ENCODE results near the gene TUBB3. TPM values are rescaled to one million over a fixed set of nuclear protein-coding genes. Genes with fewer than 3 reads are reported as not detected.

Gene TUBB3
- total RNA-seq, 1 experiment from 2014 or later = 173 TPM

DNA sequence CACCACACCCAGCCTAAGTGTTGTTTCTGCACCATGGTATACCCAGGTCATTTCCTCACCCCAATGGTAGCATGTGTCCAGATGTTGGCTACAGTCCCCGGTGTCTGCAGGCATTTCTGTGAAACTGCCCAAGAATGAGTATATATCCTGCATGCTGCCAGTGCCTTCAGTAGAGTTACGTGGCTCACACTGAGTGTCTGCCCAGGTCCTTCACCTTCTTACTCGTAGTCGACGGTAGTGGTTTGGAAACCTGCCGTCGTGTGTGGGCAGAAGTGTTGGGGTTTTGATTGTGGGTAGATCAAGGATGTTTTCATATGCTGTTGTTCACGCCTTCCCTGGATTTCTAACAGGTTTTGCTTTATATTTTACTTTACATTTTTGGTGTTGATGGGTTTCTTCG lies 32.9 kb upstream of the TUBB3 start (continued):
- TF ChIP-seq, protein P1, sequence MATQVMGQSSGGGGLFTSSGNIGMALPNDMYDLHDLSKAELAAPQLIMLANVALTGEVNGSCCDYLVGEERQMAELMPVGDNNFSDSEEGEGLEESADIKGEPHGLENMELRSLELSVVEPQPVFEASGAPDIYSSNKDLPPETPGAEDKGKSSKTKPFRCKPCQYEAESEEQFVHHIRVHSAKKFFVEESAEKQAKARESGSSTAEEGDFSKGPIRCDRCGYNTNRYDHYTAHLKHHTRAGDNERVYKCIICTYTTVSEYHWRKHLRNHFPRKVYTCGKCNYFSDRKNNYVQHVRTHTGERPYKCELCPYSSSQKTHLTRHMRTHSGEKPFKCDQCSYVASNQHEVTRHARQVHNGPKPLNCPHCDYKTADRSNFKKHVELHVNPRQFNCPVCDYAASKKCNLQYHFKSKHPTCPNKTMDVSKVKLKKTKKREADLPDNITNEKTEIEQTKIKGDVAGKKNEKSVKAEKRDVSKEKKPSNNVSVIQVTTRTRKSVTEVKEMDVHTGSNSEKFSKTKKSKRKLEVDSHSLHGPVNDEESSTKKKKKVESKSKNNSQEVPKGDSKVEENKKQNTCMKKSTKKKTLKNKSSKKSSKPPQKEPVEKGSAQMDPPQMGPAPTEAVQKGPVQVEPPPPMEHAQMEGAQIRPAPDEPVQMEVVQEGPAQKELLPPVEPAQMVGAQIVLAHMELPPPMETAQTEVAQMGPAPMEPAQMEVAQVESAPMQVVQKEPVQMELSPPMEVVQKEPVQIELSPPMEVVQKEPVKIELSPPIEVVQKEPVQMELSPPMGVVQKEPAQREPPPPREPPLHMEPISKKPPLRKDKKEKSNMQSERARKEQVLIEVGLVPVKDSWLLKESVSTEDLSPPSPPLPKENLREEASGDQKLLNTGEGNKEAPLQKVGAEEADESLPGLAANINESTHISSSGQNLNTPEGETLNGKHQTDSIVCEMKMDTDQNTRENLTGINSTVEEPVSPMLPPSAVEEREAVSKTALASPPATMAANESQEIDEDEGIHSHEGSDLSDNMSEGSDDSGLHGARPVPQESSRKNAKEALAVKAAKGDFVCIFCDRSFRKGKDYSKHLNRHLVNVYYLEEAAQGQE (IDR thresholded peaks at IDR 0.05; ENCODE audit: low read depth) = no peak
- TF ChIP-seq, protein P2, sequence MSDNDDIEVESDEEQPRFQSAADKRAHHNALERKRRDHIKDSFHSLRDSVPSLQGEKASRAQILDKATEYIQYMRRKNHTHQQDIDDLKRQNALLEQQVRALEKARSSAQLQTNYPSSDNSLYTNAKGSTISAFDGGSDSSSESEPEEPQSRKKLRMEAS (IDR thresholded peaks at IDR 0.05) = no peak
- TF ChIP-seq TCF7L2 (IDR thresholded peaks at IDR 0.05; ENCODE audit: borderline replicate concordance, extremely low read depth, insufficient read depth, insufficient read length) = no peak
- TF ChIP-seq SIN3A (IDR thresholded peaks at IDR 0.05; ENCODE audit: low read depth) = no peak
- TF ChIP-seq POLR2A (IDR thresholded peaks at IDR 0.05; ENCODE audit: borderline replicate concordance, extremely low read depth, insufficient read depth, insufficient read length) = no peak

DNA sequence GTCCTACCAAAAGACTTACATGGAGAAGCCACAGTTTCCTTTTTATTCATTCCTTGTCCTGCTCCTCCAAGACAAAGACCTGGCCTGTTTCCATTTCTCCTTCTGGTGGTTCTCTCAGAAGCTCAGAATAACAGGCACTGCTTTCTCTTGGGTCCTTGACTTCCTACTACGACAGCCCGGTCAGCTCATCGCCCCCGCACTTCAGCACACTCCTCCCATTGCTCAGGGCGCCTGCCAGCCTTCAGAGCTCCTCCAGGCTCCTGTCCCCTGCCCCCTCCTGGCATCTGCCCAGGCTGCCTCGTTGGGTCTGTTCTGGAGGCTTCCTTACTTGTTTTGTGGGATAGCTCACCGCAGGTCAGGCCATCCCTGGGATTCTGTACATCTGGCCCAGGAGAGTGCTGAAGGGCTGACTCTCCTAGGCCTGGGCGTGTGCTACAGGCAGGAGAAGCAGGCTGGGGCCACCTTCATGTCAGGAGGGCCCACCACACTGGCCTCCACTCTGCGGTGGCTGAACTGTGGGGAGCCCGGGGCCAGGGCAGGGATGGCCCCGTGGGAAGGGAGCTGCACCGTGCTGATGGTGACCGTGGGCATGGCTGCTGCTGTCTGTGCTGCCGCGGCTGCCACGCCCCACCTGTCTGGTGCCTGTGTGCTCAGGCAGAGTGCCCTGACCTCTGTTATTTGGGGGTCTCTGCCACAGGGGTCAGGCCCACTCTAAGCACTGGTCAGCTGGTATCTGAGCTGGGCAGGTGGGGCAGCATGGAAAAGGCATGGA lies 32.1 kb upstream of the TUBB3 start:
- DNase-seq (ENCODE audit: low read depth, low spot score) = no peak
- H3K79me2 ChIP-seq (ENCODE audit: insufficient read depth, low read length) = peaks cover 24% of the 10 kb centered on the region; the same call in 1 of the 2 replicates
- no TSS peak for BruUV-seq (replicated peaks)
- ChIA-PET CTCF (no interaction called here), RAD21 (ENCODE audit: low non-redundant PET in 1 of 2, low total read pairs in 2 of 2, uncharacterized antibody in 2 of 2, unreplicated experiment in 2 of 2) (no interaction called here), POLR2A (no interaction called here)
- H3K9me3 ChIP-seq (ENCODE audit: control insufficient read depth in 1 of 2, insufficient read depth in 1 of 2, low read depth in 1 of 2, low read length in 2 of 2) = no peaks in the 10 kb centered on the region
- H3K27ac ChIP-seq (ENCODE audit: low read depth, low read length) = no peak overlapping the region
- H3K4me1 ChIP-seq (ENCODE audit: control insufficient read depth in 1 of 2, insufficient read depth in 2 of 2, low read length in 2 of 2) = no peaks in the 10 kb centered on the region
- no peak overlapping the region for H3K4me3 ChIP-seq (replicated peaks in 1 of 2; ENCODE audit: low read depth in 1 of 2, low read length in 2 of 2)
- H3K4me2 ChIP-seq (ENCODE audit: low read length) = no peak overlapping the region
- no peaks in the 10 kb centered on the region for H4K20me1 ChIP-seq (ENCODE audit: insufficient read depth)
- intact Hi-C loops (cut with micrococcal nuclease) = no loop called here
- peaks cover 57 to 74% of the 10 kb centered on the region in 2 experiments for H3K36me3 ChIP-seq (ENCODE audit: control insufficient read depth in 1 of 2, insufficient read depth in 2 of 2, low read length in 2 of 2)
- no peak overlapping the region for H3K9ac ChIP-seq (ENCODE audit: low read length)
- ATAC-seq = no peak
- no peak overlapping the region for H2AFZ ChIP-seq (ENCODE audit: low read depth, low read length, poor library complexity, severe bottlenecking)
- TF ChIP-seq POLR2AphosphoS5 (IDR thresholded peaks at IDR 0.05; ENCODE audit: low read depth, low read length) (no peak), EGR1 (IDR thresholded peaks at IDR 0.05; ENCODE audit: low read depth) (no peak), ZNF274 (IDR thresholded peaks at IDR 0.05; ENCODE audit: low read depth, low read length) (no peak), SP1 (IDR thresholded peaks at IDR 0.05; ENCODE audit: low read depth) (no peak), ZFX (IDR thresholded peaks at IDR 0.05) (no peak), EZH2 (IDR thresholded peaks at IDR 0.05) (no peak), CEBPB (IDR thresholded peaks at IDR 0.05; ENCODE audit: low read depth) (no peak), FOSL1 (IDR thresholded peaks at IDR 0.05; ENCODE audit: low read depth) (no peak), RAD21 (IDR thresholded peaks at IDR 0.05; ENCODE audit: low read depth) (no peak), POLR2A (IDR thresholded peaks at IDR 0.05; ENCODE audit: borderline replicate concordance, extremely low read depth, insufficient read depth, insufficient read length) (no peak), EZH2phosphoT487 (IDR thresholded peaks at IDR 0.05; ENCODE audit: borderline replicate concordance) (no peak)
- TF ChIP-seq, protein P2 (IDR thresholded peaks at IDR 0.05) = no peak
- no peaks in the 10 kb centered on the region for H3K9me2 ChIP-seq (ENCODE audit: insufficient read depth)
- H3K27me3 ChIP-seq (ENCODE audit: insufficient read depth, low read length) = no peaks in the 10 kb centered on the region

Data from HCT116 (cell line).